Activated B cell treated with CpG ODN at 0.5 μM for 24 hours (primary cell): ENCODE measurements around the gene C20orf173. TPM values are rescaled to one million over a fixed set of nuclear protein-coding genes. Genes with fewer than 3 reads are reported as not detected.

Experiments
- ATAC-seq: fragments of 200-7000 bp; cut with Tn5 transposase; one replicate; pipeline ENCODE4 v1.10.0; 2021; ENCODE audit warnings: low read depth, mild to moderate bottlenecking, moderate library complexity
- CTCF ChIA-PET: fragments of 350-600 bp; sonication (Branson Sonifier 250); formaldehyde crosslinking; loops from one replicate; lab custom pipeline; 2021; ENCODE audit warnings: antibody characterized with exemption; lab: Charles Lee
- POLR2A ChIA-PET: fragments of 350-600 bp; sonication (Branson Sonifier 250); formaldehyde crosslinking; loops from one replicate; lab custom pipeline; 2021; ENCODE audit warnings: antibody characterized with exemption; lab: Charles Lee
- DNase-seq: peaks from one replicate; pipeline ENCODE4 v3.0.0; 2022
- H3K27ac Mint-ChIP-seq: one replicate; pipeline ENCODE4 v1.8.0; 2020; ENCODE audit warnings: mixed read lengths
- H3K27me3 Mint-ChIP-seq: one replicate; pipeline ENCODE4 v1.8.0; 2021; ENCODE audit warnings: mixed read lengths
- H3K36me3 Mint-ChIP-seq: one replicate; pipeline ENCODE4 v1.8.0; 2021; ENCODE audit warnings: low read depth, mixed read lengths
- H3K4me1 Mint-ChIP-seq: one replicate; pipeline ENCODE4 v1.8.0; 2021; ENCODE audit warnings: mixed read lengths
- H3K4me3 Mint-ChIP-seq: one replicate; pipeline ENCODE4 v1.8.0; 2020; ENCODE audit warnings: mild to moderate bottlenecking, mixed read lengths
- H3K9me3 Mint-ChIP-seq: one replicate; pipeline ENCODE4 v1.8.0; 2020; ENCODE audit warnings: mixed read lengths
- intact Hi-C: fragments of 100-400 bp; cut with micrococcal nuclease; formaldehyde crosslinking; loops from one replicate; pipeline ENCODE4 v1.15.1; 2024
- total RNA-seq: library from RNA; stranded (reverse); gene quantifications from 2 replicates; pipeline ENCODE4 v1.2.3, GENCODE V29; 2022
- TF ChIP-seq, protein P1 (sequence below): fragments of 200-600 bp; IDR thresholded peaks from one replicate; pipeline ENCODE4 v1.8.0; 2022; ENCODE audit warnings: antibody characterized with exemption, mild to moderate bottlenecking

The C20orf173 gene, protein sequence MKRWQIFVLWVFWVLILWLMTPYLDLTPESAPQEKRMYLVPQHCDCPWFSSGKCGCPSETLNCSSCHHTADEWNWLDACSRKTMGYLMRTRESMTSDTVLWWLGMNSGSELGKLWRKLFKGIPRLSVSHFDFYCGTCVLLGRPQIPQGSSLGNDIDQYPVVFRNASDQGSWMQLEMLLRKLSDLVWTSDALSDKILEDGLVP
- total RNA-seq = not detected in 2 replicates

DNA sequence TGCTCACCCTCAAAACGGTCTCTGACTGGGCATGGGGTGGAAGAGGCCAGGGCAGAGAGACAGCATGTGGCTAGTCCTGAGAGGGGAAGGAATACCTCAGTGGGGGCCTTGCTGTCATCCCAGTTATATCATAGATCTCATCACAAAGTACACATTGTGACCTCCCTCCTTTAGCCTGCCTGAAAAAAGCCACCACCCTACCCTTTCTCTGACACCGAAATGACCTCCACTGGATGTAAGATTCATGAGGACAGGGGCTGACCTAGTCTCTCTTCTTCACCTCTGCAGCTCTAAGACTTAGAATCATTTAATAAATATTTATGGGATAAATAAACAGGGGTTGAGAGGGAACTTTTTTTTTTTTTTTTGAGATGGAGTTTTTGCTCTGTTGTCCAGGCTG is at the start of gene C20orf173:
Gene C20orf173 (minus strand): TSS at position 101 of the 400 bp plus-strand sequence. CDS start 279 bp downstream, outside the sequence.
- no peak for ATAC-seq
- H3K4me3 Mint-ChIP-seq = no peak within 1 kb of the TSS

DNA sequence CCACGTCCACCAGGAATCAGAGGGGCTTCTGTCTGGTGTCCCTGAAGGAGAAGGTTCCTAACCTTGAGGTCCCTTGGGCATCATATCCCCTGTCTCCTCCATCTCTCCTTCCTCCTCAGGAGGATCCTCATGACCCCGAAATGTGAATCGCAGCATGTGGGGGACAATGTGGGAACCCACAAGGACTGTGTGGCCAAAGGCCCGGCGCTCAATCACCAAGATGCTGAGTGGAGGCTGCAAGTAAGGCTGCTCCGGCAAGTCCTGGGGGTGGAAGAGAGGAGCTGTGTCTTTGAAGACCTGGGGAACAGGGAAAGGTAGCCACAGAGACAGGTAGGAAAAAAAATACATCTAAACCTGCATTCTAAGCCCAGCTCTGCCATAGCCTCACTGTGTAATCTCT is 49.7 kb upstream of the C20orf173 start:
- Mint-ChIP-seq H3K27ac (no peak overlapping the region), H3K27me3 (no peaks in the 10 kb centered on the region), H3K4me3 (no peak overlapping the region), H3K4me1 (no peaks in the 10 kb centered on the region), H3K9me3 (peaks cover 5% of the 10 kb centered on the region), H3K36me3 (no peaks in the 10 kb centered on the region)
- TF ChIP-seq, protein P1, sequence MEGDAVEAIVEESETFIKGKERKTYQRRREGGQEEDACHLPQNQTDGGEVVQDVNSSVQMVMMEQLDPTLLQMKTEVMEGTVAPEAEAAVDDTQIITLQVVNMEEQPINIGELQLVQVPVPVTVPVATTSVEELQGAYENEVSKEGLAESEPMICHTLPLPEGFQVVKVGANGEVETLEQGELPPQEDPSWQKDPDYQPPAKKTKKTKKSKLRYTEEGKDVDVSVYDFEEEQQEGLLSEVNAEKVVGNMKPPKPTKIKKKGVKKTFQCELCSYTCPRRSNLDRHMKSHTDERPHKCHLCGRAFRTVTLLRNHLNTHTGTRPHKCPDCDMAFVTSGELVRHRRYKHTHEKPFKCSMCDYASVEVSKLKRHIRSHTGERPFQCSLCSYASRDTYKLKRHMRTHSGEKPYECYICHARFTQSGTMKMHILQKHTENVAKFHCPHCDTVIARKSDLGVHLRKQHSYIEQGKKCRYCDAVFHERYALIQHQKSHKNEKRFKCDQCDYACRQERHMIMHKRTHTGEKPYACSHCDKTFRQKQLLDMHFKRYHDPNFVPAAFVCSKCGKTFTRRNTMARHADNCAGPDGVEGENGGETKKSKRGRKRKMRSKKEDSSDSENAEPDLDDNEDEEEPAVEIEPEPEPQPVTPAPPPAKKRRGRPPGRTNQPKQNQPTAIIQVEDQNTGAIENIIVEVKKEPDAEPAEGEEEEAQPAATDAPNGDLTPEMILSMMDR = no peak
- intact Hi-C loops = no loop called here
- ChIA-PET POLR2A (no interaction called here), CTCF (no interaction called here)
- ATAC-seq (no peak), DNase-seq (no peak)

More for the DNA sequence above, at the start of gene C20orf173:
- no peak within 1 kb of the TSS for H3K27ac Mint-ChIP-seq
- H3K36me3 Mint-ChIP-seq = no peaks in the 10 kb centered on the region
- POLR2A ChIA-PET = no interaction called here
- no peaks in the 10 kb centered on the region for H3K27me3 Mint-ChIP-seq
- intact Hi-C loops = no loop called here
- TF ChIP-seq, protein P1 = no peak
- H3K9me3 Mint-ChIP-seq = no peaks in the 10 kb centered on the region
- CTCF ChIA-PET = no interaction called here
- no peaks in the 10 kb centered on the region for H3K4me1 Mint-ChIP-seq
- DNase-seq = no peak

DNA sequence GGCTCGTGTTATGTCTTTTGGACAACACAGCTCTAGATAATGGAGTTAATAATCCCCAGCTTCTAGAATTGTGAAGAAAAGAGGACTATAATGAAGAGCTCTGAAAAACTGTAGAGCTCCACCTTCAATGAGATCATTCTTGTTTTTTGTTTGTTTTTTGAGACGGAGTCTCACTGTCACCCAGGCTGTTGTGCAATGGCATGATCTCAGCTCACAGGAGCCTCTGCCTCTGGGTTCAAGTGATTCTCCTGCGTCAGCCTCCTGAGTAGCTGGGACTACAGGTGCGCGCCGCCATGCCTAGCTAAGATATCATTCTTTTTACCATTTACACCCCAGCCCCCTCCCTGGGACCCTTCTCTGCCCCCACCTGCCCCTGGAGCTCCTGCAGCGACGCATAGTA is 49.0 kb upstream of the C20orf173 start:
- no peak for ATAC-seq
- DNase-seq = no peak
- no peak overlapping the region for H3K27ac Mint-ChIP-seq
- H3K36me3 Mint-ChIP-seq = no peaks in the 10 kb centered on the region
- no peaks in the 10 kb centered on the region for H3K27me3 Mint-ChIP-seq
- intact Hi-C loops = no loop called here
- H3K4me3 Mint-ChIP-seq = no peak overlapping the region
- H3K4me1 Mint-ChIP-seq = no peaks in the 10 kb centered on the region
- TF ChIP-seq, protein P1 = no peak
- peaks cover 9% of the 10 kb centered on the region for H3K9me3 Mint-ChIP-seq
- CTCF ChIA-PET = interaction anchor here (1.2 kb wide), 1 partner anchor 23 kb away, joined by 3 read pairs; no protein-coding TSS in a partner anchor
- POLR2A ChIA-PET = no interaction called here

DNA sequence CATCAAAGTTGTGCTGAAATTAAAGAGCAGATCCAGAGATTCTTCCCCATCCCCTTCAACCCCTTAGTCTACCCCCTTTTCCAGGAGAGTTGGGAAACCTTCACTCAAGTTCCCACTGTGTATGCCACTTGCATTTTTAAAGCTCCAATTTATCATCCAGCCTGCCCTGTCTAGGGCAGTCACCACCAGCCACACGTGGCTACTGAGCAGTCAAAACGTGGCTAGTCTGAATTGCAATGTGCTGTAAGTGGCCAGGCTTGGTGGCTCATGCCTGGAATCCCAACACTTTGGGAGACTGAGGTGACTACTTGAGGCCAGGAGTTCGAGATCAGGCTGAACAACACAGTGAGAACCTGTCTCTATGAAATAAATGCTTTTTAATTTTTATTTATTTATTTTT is 47.4 kb upstream of the C20orf173 start:
- Mint-ChIP-seq H3K36me3 (peaks cover 3% of the 10 kb centered on the region), H3K4me3 (no peak overlapping the region), H3K9me3 (peaks cover 12% of the 10 kb centered on the region), H3K27ac (no peak overlapping the region), H3K27me3 (no peaks in the 10 kb centered on the region), H3K4me1 (no peaks in the 10 kb centered on the region)
- ATAC-seq (no peak), DNase-seq (no peak)
- TF ChIP-seq, protein P1 = no peak
- intact Hi-C loops = no loop called here
- POLR2A ChIA-PET = no interaction called here
- CTCF ChIA-PET = no interaction called here

DNA sequence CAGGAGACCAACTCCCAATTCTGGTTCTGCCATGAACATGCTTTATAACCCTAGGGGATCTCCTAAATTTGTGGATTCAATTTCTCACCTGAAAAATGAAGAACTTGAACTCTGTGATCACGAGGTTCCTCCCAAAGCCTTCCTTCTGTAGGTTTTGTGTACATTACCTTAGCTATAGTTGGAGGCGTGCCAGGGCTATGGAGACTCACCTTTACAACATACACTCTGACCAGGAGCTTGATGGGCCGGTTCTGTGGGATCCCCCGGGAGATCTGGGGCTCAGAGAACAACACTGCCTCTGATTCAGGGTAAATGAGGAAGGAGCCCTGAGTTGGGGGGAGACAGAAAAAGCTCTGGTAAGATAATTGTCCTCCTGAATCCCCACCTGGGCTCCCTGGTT is 46.5 kb upstream of the C20orf173 start:
- H3K36me3 Mint-ChIP-seq = peaks cover 3% of the 10 kb centered on the region
- no peak overlapping the region for H3K4me3 Mint-ChIP-seq
- CTCF ChIA-PET = no interaction called here
- H3K9me3 Mint-ChIP-seq = peaks cover 12% of the 10 kb centered on the region
- POLR2A ChIA-PET = interaction anchor here (0.6 kb wide), 1 partner anchor 110 kb away, joined by 7 read pairs; no protein-coding TSS in a partner anchor
- intact Hi-C loops = no loop called here
- TF ChIP-seq, protein P1 = no peak
- no peak for ATAC-seq
- H3K27me3 Mint-ChIP-seq = no peaks in the 10 kb centered on the region
- no peaks in the 10 kb centered on the region for H3K4me1 Mint-ChIP-seq
- H3K27ac Mint-ChIP-seq = no peak overlapping the region
- DNase-seq = no peak
